Measurements from ENCODE around the gene GAS2L3. TPM values are rescaled to one million over a fixed set of nuclear protein-coding genes. Genes with fewer than 3 reads are reported as not detected.

The GAS2L3 gene
- total RNA-seq, 1 donor from 2014 or later = 0.07 TPM

DNA sequence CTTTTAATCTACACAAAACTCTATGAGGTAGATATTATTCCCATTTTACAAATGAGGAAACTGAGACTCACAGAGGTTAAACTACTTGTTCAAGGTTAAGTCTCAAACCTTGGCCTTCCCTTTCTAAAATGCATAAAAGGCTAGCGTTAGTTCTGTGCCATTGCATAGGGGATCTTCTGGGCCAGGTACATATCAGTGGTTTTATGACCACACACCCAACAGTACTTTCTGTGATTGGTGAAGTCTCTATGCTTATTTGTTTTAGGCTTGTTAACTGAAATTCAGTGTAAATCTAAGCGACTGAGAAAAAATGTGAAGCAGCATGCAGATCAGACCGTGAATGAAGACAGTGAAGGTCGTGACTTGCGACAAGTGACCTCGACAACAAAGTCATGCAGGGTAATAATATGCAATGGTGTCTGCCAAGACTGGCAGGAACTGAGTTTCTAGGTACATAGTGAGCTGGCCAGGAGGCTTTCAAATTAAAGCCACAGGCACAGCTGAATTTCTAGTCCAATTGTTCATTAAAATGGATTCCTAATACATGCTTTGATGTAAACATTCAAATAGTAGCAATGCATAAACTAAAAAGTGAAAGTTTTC, 38.8 kb upstream of the GAS2L3 start:
- TF ChIP-seq, protein P1, sequence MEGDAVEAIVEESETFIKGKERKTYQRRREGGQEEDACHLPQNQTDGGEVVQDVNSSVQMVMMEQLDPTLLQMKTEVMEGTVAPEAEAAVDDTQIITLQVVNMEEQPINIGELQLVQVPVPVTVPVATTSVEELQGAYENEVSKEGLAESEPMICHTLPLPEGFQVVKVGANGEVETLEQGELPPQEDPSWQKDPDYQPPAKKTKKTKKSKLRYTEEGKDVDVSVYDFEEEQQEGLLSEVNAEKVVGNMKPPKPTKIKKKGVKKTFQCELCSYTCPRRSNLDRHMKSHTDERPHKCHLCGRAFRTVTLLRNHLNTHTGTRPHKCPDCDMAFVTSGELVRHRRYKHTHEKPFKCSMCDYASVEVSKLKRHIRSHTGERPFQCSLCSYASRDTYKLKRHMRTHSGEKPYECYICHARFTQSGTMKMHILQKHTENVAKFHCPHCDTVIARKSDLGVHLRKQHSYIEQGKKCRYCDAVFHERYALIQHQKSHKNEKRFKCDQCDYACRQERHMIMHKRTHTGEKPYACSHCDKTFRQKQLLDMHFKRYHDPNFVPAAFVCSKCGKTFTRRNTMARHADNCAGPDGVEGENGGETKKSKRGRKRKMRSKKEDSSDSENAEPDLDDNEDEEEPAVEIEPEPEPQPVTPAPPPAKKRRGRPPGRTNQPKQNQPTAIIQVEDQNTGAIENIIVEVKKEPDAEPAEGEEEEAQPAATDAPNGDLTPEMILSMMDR (IDR thresholded peaks at IDR 0.05) = no peak
- Mint-ChIP-seq H3K27me3 (no peaks in the 10 kb centered on the region), H3K4me3 (no peak overlapping the region), H3K27ac (no peak overlapping the region), H3K9me3 (no peaks in the 10 kb centered on the region), H3K36me3 (ENCODE audit: low read depth) (no peaks in the 10 kb centered on the region), H3K4me1 (no peaks in the 10 kb centered on the region)
- POLR2A ChIA-PET = no interaction called here
- DNase-seq = no peak
- no peak for ATAC-seq (ENCODE audit: low read depth)
- intact Hi-C loops (cut with micrococcal nuclease) = no loop called here
- CTCF ChIA-PET = no interaction called here

DNA sequence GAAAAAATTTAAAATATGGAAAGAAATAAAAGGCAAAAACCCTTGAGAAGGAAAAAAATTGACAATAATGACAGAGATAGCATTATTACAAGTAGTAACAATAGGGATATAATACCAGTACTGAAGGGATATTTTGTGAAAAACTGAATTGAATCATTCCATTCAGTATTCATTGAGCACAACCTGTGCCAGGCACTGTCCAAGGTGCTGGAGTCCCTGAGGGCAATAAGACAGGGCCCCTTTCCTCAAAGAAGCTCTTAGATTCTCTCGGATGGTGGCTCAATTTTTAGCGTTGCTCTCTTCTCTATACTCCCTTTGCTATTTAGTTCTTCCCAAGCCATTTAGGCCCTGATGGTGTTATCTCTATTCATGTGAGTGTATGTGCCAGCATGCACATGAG, 34.3 kb upstream of the GAS2L3 start:
- no peaks in the 10 kb centered on the region for H3K9me3 Mint-ChIP-seq
- intact Hi-C loops (cut with micrococcal nuclease) = no loop called here
- POLR2A ChIA-PET = no interaction called here

DNA sequence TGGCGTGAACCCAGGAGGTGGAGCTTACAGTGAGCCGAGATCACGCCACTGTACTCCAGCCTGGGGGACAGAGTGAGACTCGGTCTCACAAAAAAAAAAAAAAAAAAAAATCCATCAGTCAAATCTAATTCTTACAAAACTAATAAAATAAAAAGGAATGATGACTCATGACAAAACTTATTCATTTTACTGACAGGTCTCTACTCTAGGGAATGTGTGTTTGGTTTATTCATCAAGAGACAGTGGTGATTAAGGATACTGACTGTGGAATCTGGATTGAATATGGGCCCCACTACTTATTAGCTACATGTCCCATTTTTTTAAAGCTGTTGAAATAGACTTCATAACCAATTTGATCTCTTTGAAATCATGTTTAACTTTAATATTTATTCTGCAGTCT, 29.3 kb upstream of the GAS2L3 start:
- TF ChIP-seq, protein P1 (IDR thresholded peaks at IDR 0.05) = no peak
- Mint-ChIP-seq H3K4me1 (no peaks in the 10 kb centered on the region), H3K9me3 (no peaks in the 10 kb centered on the region), H3K36me3 (ENCODE audit: low read depth) (no peaks in the 10 kb centered on the region), H3K27me3 (no peaks in the 10 kb centered on the region), H3K4me3 (no peak overlapping the region), H3K27ac (no peak overlapping the region)
- ATAC-seq (ENCODE audit: low read depth) (no peak), DNase-seq (no peak)
- ChIA-PET CTCF (no interaction called here), POLR2A (interaction anchor here (0.7 kb wide), 1 partner anchor 8 kb away, joined by 14 read pairs; no protein-coding TSS in a partner anchor)
- intact Hi-C loops (cut with micrococcal nuclease) = no loop called here

More for the DNA sequence above, 34.3 kb upstream of the GAS2L3 start:
- CTCF ChIA-PET = no interaction called here
- Mint-ChIP-seq H3K27ac (no peak overlapping the region), H3K27me3 (no peaks in the 10 kb centered on the region), H3K4me3 (no peak overlapping the region), H3K36me3 (ENCODE audit: low read depth) (no peaks in the 10 kb centered on the region), H3K4me1 (no peaks in the 10 kb centered on the region)
- TF ChIP-seq, protein P1 (IDR thresholded peaks at IDR 0.05) = no peak
- DNase-seq (no peak), ATAC-seq (ENCODE audit: low read depth) (no peak)

DNA sequence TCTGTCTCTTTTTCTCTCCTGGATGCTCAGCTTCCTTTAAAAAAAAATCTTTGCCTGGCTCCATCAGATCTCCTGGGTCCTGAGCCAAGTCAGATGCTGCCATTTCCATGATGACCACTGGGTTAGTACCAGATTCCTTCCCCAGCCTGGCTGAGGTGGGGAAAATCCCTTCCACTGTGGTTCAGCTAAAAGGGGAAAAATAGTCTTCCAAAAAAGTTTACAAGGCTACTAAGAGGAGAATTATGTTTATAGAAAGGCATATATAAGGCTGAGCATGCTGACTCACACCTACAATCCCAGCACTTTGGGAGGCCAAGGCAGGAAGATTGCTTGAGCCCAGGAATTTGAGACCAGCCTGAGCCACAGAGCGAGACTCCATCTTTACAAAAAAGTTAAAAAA, 28.4 kb upstream of the GAS2L3 start:
- no peak for DNase-seq
- no peaks in the 10 kb centered on the region for H3K27me3 Mint-ChIP-seq
- H3K4me1 Mint-ChIP-seq = no peaks in the 10 kb centered on the region
- POLR2A ChIA-PET = no interaction called here
- no peak overlapping the region for H3K4me3 Mint-ChIP-seq
- no peaks in the 10 kb centered on the region for H3K9me3 Mint-ChIP-seq
- ATAC-seq (ENCODE audit: low read depth) = no peak
- TF ChIP-seq, protein P1 (IDR thresholded peaks at IDR 0.05) = no peak
- intact Hi-C loops (cut with micrococcal nuclease) = no loop called here
- no peaks in the 10 kb centered on the region for H3K36me3 Mint-ChIP-seq (ENCODE audit: low read depth)
- H3K27ac Mint-ChIP-seq = no peak overlapping the region
- CTCF ChIA-PET = no interaction called here

DNA sequence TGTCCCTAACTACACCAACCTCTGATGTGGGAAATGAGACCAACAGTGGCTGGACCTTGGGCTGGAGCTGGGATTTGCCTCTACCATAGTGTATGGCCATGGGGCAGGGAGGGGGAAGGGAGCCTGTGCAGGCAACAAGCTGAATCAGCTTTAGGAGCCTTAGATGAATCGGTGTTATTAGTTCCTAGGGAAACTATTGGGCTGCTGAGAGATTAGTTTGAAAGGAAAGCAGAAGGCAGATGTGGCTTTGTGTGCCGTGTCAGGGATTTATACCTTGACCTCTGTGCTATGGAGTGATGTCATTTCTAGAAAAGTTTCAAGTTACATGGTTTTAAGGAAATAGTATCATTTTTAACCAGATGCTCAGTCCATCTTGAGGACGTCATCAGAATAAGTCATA, 19.5 kb upstream of the GAS2L3 start:
- Mint-ChIP-seq H3K36me3 (ENCODE audit: low read depth) (no peaks in the 10 kb centered on the region), H3K4me1 (no peaks in the 10 kb centered on the region), H3K27ac (no peak overlapping the region), H3K27me3 (peaks cover 2% of the 10 kb centered on the region), H3K4me3 (no peak overlapping the region), H3K9me3 (no peaks in the 10 kb centered on the region)
- TF ChIP-seq, protein P1 (IDR thresholded peaks at IDR 0.05) = no peak
- ATAC-seq (ENCODE audit: low read depth) (no peak), DNase-seq (no peak)
- intact Hi-C loops (cut with micrococcal nuclease) = no loop called here
- ChIA-PET POLR2A (no interaction called here), CTCF (interaction anchor here (2.3 kb wide), 1 partner anchor 319 kb away, joined by 16 read pairs; no protein-coding TSS in a partner anchor)
